ENCODE data around the gene GOLGA2. TPM values are rescaled to one million over a fixed set of nuclear protein-coding genes. Genes with fewer than 3 reads are reported as not detected.

GOLGA2 gene
- total and polyA plus RNA-seq, 8 donors = 37.9 to 105 (median 59.3) TPM

GRCh38 chr9:128247226-128247803, 28.5 kb downstream of the GOLGA2 start:
- Histone ChIP-seq H3K27ac (no peak overlapping the region), H3K4me1 (peaks cover 0 to 3% (median 0%) of the 10 kb centered on the region in 3 donors), H3K9me3 (no peaks in the 10 kb centered on the region), H3K27me3 (no peaks in the 10 kb centered on the region), H3K4me3 (no peak overlapping the region), H3K36me3 (no peaks in the 10 kb centered on the region)
- 83 to 87% methylated on average over 5 of the region's 5 CpGs for WGBS, 2 donors
- intact Hi-C loops (cut with DNase I) = no loop called here
- DNase-seq (no peak), ATAC-seq (no peak), FAIRE-seq (no peak)
- TF ChIP-seq, protein P1, sequence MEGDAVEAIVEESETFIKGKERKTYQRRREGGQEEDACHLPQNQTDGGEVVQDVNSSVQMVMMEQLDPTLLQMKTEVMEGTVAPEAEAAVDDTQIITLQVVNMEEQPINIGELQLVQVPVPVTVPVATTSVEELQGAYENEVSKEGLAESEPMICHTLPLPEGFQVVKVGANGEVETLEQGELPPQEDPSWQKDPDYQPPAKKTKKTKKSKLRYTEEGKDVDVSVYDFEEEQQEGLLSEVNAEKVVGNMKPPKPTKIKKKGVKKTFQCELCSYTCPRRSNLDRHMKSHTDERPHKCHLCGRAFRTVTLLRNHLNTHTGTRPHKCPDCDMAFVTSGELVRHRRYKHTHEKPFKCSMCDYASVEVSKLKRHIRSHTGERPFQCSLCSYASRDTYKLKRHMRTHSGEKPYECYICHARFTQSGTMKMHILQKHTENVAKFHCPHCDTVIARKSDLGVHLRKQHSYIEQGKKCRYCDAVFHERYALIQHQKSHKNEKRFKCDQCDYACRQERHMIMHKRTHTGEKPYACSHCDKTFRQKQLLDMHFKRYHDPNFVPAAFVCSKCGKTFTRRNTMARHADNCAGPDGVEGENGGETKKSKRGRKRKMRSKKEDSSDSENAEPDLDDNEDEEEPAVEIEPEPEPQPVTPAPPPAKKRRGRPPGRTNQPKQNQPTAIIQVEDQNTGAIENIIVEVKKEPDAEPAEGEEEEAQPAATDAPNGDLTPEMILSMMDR (IDR thresholded peaks at IDR 0.05) = no peak

DNA sequence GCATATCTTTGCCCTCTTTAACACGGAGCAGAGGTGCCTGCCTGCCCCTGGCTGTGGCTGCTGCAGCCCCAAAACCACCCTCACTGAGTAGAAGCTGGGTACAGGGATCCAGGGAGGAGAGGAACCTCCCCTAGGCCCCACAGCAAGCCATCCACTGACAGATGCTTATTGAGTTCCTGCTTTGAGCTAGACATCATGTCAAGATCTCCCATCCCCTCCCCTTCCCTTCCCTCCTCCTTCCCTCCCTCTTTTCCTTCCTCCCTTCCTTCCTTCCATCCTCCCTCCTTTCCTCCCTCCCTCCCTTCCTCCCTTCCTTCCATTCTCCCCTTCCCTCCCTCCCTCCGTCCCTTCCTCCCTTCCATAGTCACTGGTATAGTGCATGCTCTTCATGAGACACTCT, 29.3 kb downstream of the GOLGA2 start:
- TF ChIP-seq, protein P1 (IDR thresholded peaks at IDR 0.05) = no peak
- FAIRE-seq = no peak
- H3K27me3 ChIP-seq = no peaks in the 10 kb centered on the region
- H3K27ac ChIP-seq = no peak overlapping the region
- no peaks in the 10 kb centered on the region for H3K9me3 ChIP-seq
- ATAC-seq = no peak
- H3K36me3 ChIP-seq = no peaks in the 10 kb centered on the region
- intact Hi-C loops (cut with DNase I) = no loop called here
- no peak overlapping the region for H3K4me3 ChIP-seq
- no peak for DNase-seq
- peaks cover 0 to 3% (median 0%) of the 10 kb centered on the region in 3 donors for H3K4me1 ChIP-seq
- 66 to 82% methylated on average over 2 of the region's 2 CpGs for WGBS, 2 donors

GRCh38 chr9:128245421-128246151, 30.2 kb downstream of the GOLGA2 start:
- H3K27ac ChIP-seq = no peak overlapping the region
- intact Hi-C loops (cut with DNase I) = no loop called here
- ATAC-seq (no peak), DNase-seq (peak in 1 of 6 donors; percentile 70), FAIRE-seq (no peak)
- H3K4me1 ChIP-seq = no peaks in the 10 kb centered on the region
- no peaks in the 10 kb centered on the region for H3K36me3 ChIP-seq
- TF ChIP-seq, protein P1 (IDR thresholded peaks at IDR 0.05) = no peak
- H3K9me3 ChIP-seq = no peaks in the 10 kb centered on the region
- WGBS, 2 donors = 71 to 80% methylated on average over 12 to 13 of the region's 13 CpGs
- H3K27me3 ChIP-seq = no peaks in the 10 kb centered on the region
- no peak overlapping the region for H3K4me3 ChIP-seq

GRCh38 chr9:128244837-128245231, 31.0 kb downstream of the GOLGA2 start:
- peak in 3 of 4 donors; percentile 41 to 58 (median 56) for ATAC-seq
- intact Hi-C loops (cut with DNase I) = no loop called here
- Histone ChIP-seq H3K4me1 (no peaks in the 10 kb centered on the region), H3K27ac (no peak overlapping the region), H3K36me3 (no peaks in the 10 kb centered on the region), H3K9me3 (no peaks in the 10 kb centered on the region), H3K27me3 (no peaks in the 10 kb centered on the region), H3K4me3 (no peak overlapping the region)
- TF ChIP-seq, protein P1 (IDR thresholded peaks at IDR 0.05) = no peak
- peak in 1 of 6 donors; percentile 72 for DNase-seq
- WGBS, 2 donors = 45 to 57% methylated on average over 11 to 18 of the region's 18 CpGs
- no peak for FAIRE-seq

Data from pancreas (tissue), 10 donors.